22Rv1 (cell line): ENCODE measurements around the gene ABHD16A.
A peak's percentile ranks its signal among the peaks of the same experiment; 100 is the strongest.

ENCODE experiments used
- H3K27ac ChIP-seq: fragments of 450-650 bp; 2 replicates; pipeline ENCODE4 v1.5.1; 2017
- CTCF ChIP-seq: fragments of 450-650 bp; IDR thresholded peaks from 2 replicates; pipeline ENCODE4 v1.5.1; 2017; ENCODE audit warnings: mild to moderate bottlenecking
- ZFX ChIP-seq: fragments of 450-650 bp; IDR thresholded peaks from 2 replicates; pipeline ENCODE4 v1.6.1; 2017; ENCODE audit warnings: antibody characterized with exemption, borderline replicate concordance

ABHD16A gene

DNA sequence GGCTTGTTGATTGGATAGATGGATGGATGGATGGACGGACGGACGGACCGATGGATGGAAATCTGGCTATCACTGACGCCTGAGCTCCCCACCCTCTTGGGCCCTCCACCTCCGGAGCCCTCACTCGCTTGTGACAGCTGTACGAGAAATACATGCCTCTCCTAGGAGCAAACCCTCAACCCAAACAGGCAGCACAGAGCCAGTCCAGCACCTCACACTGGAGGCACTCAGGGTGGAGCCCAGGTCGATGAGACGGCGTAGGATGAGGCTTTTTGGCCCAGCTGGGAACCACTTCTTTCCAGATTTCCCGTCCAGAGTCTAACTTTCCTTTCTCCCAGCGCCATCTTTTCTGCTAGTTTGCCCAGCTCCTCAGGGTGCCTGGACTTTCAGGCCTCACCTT lies 19.5 kb downstream of the ABHD16A start:
- TF ChIP-seq ZFX (no peak), CTCF (no peak)
- H3K27ac ChIP-seq: no peak overlapping the region

DNA sequence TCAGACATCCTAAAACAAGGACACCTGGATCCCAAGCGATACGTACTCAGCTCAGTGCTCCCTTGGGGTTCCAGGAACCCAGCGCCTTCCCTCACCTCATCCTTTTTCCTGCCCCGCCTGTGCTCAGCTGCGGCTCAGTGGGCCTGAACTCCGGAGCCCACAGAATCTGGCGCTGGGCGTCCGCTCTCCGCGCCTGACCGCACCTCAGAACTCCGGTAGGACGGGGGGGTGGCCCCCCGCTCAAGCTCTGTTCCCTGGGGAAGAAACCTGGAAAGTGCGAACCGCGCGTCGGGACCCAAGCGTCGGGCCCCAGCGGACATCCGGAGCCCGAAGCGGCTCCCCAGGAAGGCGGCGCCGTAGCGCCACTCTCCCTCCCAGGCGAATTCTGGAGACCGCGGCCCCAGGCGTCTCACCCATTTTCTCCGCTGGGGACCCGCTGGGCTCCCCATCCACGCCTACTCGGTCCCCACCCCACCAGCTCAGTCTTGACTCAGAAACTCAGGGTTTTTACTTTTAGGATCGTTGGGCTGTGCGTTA lies 21.9 kb downstream of the ABHD16A start:
- TF ChIP-seq ZFX (no peak), CTCF (no peak)
- H3K27ac ChIP-seq: peak overlapping the region; percentile 31; the same call in 1 of the 2 replicates

- peak within 1 kb of the TSS; percentile 31; the same call in 1 of the 2 replicates for H3K27ac ChIP-seq
- TF ChIP-seq CTCF: peak; percentile 79
- no peak for TF ChIP-seq ZFX
These were observed 22.6 kb downstream of the ABHD16A start, which contains the start of gene LY6G5C for GRCh38 chr6:31680226-31681134. TSS of gene LY6G5C (minus strand) at chr6:31681067. CDS start at chr6:31680373, 694 bp downstream.

DNA sequence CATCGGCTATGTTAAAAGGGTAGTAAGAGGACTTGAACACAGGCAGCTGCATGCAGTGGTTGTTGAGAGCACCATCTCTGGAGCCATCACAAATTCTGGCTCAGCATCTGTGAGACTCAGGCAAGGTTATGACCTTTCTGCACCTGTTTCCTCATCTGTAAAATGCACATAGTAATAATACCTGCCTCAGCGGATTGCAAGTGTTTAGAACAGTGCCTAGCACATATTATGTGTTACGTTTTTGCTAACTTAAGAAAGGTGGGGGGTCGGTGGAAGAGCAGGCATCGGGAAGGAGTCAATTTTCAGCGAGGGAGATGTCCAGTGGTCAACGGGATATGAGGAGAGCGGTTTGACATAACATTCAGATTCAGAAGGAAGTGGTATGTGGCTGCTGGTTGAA lies 25.2 kb downstream of the ABHD16A start:
- no peak for TF ChIP-seq CTCF
- no peak for TF ChIP-seq ZFX
- H3K27ac ChIP-seq: no peak overlapping the region

DNA sequence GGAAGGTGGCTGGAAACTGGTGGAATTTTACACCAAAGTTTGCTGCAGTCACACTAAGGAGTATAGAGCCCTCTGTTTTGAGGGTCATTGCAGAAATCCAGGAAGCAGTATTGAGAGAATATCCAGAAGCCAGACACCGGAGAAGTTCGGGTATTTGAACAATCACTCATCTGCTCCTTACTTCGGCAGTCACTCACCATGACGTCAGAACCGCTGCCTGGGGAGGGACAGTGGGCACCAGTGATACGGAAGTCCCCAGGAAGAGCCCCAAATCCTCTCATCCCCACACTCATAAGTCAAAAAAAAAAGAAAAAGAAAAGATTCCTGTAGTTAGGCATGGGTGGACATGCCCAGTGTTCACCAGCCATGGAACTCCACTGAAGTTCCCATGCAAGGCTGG lies 26.2 kb downstream of the ABHD16A start:
- no peak for TF ChIP-seq ZFX
- no peak for TF ChIP-seq CTCF
- no peak overlapping the region for H3K27ac ChIP-seq

- no peak overlapping the region for H3K27ac ChIP-seq
- TF ChIP-seq ZFX (no peak), CTCF (no peak)
These were observed 26.7 kb downstream of the ABHD16A start for GRCh38 chr6:31676322-31676903.

- TF ChIP-seq CTCF: no peak
- TF ChIP-seq ZFX: no peak
- H3K27ac ChIP-seq: no peak within 1 kb of the TSS
These were observed 33.4 kb downstream of the ABHD16A start, which contains the start of gene LY6G5B for GRCh38 chr6:31669676-31670075. TSS of gene LY6G5B (plus strand) at chr6:31669976. CDS start at chr6:31670951, 975 bp downstream.
